Heart left ventricle (tissue), 13 donors: ENCODE data around the gene INPP4A.

Source experiments
- POLR2A ChIP-seq, 2 donors: fragments of 450-650 bp; IDR thresholded peaks; one replicate each; pipeline ENCODE4 v1.6.1; 2017; ENCODE audit warnings: antibody characterized with exemption in 2 of 2, mild to moderate bottlenecking in 2 of 2, moderate library complexity in 2 of 2
- TF ChIP-seq, protein P1 (sequence below), 12 donors: fragments of 200-600 bp; sonication (generic) in 4 of 12; IDR thresholded peaks; one replicate each; pipeline versions ENCODE4 v1.5.0 to v1.8.0; 2018 to 2022; ENCODE audit warnings: antibody characterized with exemption in 12 of 12, mild to moderate bottlenecking in 5 of 12
- donor health status: ischemic (EF 13 %, LVEDD 7.1; RV severe dilation, severe dysfunction).
- donor health status: DM: no; HTN: yes; CAD: no.
- donor health status: DM: no; HTN: no; CAD: no.
- donor health status: ischemic (EF 25% LVEDD 6.9; RV normal size, moderate dysfunction).
- donor health status: ischemic (EF 25% LVEDD 5.7; RV mildly dilated, moderate dysfunction).
- donor health status: ischemic (EF 35%, LVEDD 5.7; RV mildly dilated, moderate dysfunction).
- donor health status: nonischemic (EF 11% LVEDD 7.7; RV severe dilation, severe dysfunction).
- donor health status: DM: yes; HTN: yes; CAD: no.
- donor health status: PGD.
- donor health status: ischemic (EF 29% LVEDD 5.4; RV normal size, mild dysfunction).
- donor health status: nonischemic (EF 23%, LVEDD 6.1; RV moderate dilation, normal function).

DNA sequence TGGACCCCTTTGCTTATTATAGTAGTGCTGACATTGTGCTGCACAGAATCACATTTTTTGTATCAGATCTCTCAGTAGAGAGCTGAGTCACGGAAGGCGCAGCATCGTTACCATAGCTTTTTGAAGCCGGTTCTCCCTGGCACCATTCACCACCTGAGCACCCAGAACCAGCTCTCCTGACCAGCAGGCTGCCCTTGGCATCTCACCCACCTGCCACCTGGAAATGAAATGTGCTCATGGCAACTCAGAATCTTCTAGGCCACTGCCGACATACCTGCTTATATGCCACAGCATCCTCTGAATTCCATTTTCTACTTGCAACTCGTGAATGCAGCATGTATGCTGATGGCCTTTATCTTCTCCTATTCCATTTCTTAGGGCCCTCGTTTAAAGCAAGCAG, 100.9 kb downstream of the INPP4A start:
- TF ChIP-seq, protein P1, sequence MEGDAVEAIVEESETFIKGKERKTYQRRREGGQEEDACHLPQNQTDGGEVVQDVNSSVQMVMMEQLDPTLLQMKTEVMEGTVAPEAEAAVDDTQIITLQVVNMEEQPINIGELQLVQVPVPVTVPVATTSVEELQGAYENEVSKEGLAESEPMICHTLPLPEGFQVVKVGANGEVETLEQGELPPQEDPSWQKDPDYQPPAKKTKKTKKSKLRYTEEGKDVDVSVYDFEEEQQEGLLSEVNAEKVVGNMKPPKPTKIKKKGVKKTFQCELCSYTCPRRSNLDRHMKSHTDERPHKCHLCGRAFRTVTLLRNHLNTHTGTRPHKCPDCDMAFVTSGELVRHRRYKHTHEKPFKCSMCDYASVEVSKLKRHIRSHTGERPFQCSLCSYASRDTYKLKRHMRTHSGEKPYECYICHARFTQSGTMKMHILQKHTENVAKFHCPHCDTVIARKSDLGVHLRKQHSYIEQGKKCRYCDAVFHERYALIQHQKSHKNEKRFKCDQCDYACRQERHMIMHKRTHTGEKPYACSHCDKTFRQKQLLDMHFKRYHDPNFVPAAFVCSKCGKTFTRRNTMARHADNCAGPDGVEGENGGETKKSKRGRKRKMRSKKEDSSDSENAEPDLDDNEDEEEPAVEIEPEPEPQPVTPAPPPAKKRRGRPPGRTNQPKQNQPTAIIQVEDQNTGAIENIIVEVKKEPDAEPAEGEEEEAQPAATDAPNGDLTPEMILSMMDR (IDR thresholded peaks at IDR 0.05) = no peak
- no peak for TF ChIP-seq POLR2A (IDR thresholded peaks at IDR 0.05)
